Measurements from ENCODE around the gene NCKAP5.

The NCKAP5 gene

GRCh38 chr2:133568172-133568571, at the start of gene NCKAP5:
Gene NCKAP5, minus strand, starts transcription at chr2:133568463. Its CDS starts 50,937 bp downstream, at chr2:133517526.
- peak; percentile 44 for DNase-seq (ENCODE audit: low spot score)

GRCh38 chr2:133609664-133610063, 41.4 kb upstream of the NCKAP5 start:
- DNase-seq (ENCODE audit: low spot score) = no peak

GRCh38 chr2:133608291-133608690, 40.0 kb upstream of the NCKAP5 start:
- no peak for DNase-seq (ENCODE audit: low spot score)

- no peak for DNase-seq (ENCODE audit: low spot score)
Measured at GRCh38 chr2:133607679-133608078, 39.4 kb upstream of the NCKAP5 start.

GRCh38 chr2:133606616-133607015, 38.4 kb upstream of the NCKAP5 start:
- DNase-seq (ENCODE audit: low spot score) = no peak

GRCh38 chr2:133605766-133606137, 37.5 kb upstream of the NCKAP5 start:
- no peak for DNase-seq (ENCODE audit: low spot score)

GRCh38 chr2:133605011-133605765, 36.9 kb upstream of the NCKAP5 start:
- no peak for DNase-seq (ENCODE audit: low spot score)

GRCh38 chr2:133603109-133603508, 34.8 kb upstream of the NCKAP5 start:
- no peak for DNase-seq (ENCODE audit: low spot score)

- DNase-seq (ENCODE audit: low spot score) = peak; percentile 20
Measured at GRCh38 chr2:133602538-133602937, 34.3 kb upstream of the NCKAP5 start.

- DNase-seq (ENCODE audit: low spot score) = no peak
Measured at GRCh38 chr2:133600266-133600928, 32.1 kb upstream of the NCKAP5 start.

- DNase-seq (ENCODE audit: low spot score) = no peak
Measured at GRCh38 chr2:133599811-133600210, 31.5 kb upstream of the NCKAP5 start.

- no peak for DNase-seq (ENCODE audit: low spot score)
Measured at GRCh38 chr2:133599211-133599803, 31.0 kb upstream of the NCKAP5 start.

GRCh38 chr2:133598769-133599168, 30.5 kb upstream of the NCKAP5 start:
- DNase-seq (ENCODE audit: low spot score) = no peak

GRCh38 chr2:133596701-133597393, 28.6 kb upstream of the NCKAP5 start:
- no peak for DNase-seq (ENCODE audit: low spot score)

- DNase-seq (ENCODE audit: low spot score) = peak; percentile 26
Measured at GRCh38 chr2:133591164-133591563, 22.9 kb upstream of the NCKAP5 start.

- no peak for DNase-seq (ENCODE audit: low spot score)
Measured at GRCh38 chr2:133589456-133589855, 21.2 kb upstream of the NCKAP5 start.

GRCh38 chr2:133588144-133588543, 19.9 kb upstream of the NCKAP5 start:
- DNase-seq (ENCODE audit: low spot score) = no peak

- DNase-seq (ENCODE audit: low spot score) = no peak
Measured at GRCh38 chr2:133586978-133587377, 18.7 kb upstream of the NCKAP5 start.

- DNase-seq (ENCODE audit: low spot score) = no peak
Measured at GRCh38 chr2:133581010-133581760, 12.9 kb upstream of the NCKAP5 start.

- DNase-seq (ENCODE audit: low spot score) = no peak
Measured at GRCh38 chr2:133579274-133579673, 11.0 kb upstream of the NCKAP5 start.

GRCh38 chr2:133576714-133577113, 8.5 kb upstream of the NCKAP5 start:
- DNase-seq (ENCODE audit: low spot score) = no peak

GRCh38 chr2:133574620-133575019, 6.4 kb upstream of the NCKAP5 start:
- DNase-seq (ENCODE audit: low spot score) = no peak
